NCI-H1694 (cell line): ENCODE results near the gene MAML3.
"Not testable (repeated sequence)": the region's sequence is repeated elsewhere in the genome, so short reads cannot be mapped to it uniquely, and the experiment has no call there.

ENCODE experiments used
- DNase-seq: peaks from one replicate; lab custom pipeline; 2025; lab: John Stamatoyannopoulos, UW

Gene MAML3

GRCh38 chr4:139726615-139727014, 427.4 kb downstream of the MAML3 start:
- DNase-seq: no peak

DNA sequence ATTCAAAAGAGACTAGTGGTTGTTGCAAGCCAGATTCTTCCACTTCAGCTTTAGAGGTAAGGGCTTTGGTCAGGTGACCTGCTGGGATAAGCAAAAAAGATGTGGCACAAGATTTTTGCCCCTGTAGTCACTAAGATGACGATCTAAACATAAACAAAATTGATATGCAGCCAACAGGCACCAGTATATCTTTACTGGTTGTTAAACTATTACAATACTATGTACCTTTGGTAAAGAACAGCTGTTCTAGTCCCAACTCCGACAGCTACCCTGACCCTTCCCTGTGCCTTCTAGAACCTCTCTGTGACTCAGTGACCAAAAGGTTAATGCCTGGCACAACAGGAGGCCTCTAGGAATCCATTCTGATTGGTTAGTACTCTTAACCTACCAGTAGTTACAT, 428.7 kb downstream of the MAML3 start:
- no peak for DNase-seq

- no peak for DNase-seq
Measured at GRCh38 chr4:139721789-139722188, 432.2 kb downstream of the MAML3 start.

DNA sequence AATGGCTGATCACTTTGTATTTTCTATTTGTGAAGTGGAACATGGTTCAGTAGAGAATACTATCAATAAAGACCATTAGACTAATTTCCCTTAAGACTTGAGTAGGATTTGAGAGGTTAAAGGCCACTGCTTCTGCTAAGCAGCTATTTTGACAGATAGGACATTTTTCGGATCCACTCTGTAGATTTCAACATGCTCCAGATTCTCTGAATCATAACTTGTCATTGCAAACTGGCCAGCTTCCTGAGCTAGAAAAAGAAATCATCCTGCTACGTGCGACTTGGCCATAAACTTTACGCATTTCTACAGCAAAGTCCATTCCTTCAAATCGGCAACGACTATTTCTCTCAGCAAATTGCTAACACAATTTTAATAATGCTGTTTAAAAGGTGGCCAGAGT, 433.2 kb downstream of the MAML3 start:
- DNase-seq: no peak

GRCh38 chr4:139719381-139720101, 434.4 kb downstream of the MAML3 start:
- DNase-seq: no peak

DNA sequence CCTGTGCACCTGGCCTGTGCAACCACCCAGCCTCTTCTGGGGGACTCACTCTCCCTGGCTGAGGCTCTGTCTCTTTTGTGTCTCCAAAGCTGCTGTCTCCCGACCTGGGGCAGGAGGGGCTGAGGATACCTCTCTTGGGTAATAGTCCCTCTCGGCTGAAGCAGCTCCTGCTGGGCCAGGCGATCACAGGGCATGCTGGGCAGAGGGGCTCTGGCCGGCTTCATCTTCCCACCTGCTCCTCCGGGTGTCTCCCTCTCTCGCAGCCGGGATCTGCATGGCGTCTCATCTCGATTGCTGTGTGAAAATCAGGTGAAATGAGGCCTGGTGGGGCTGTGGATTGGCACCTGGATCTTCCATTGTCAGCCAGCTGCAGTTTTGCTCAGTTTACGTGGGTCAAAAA, 435.2 kb downstream of the MAML3 start:
- DNase-seq: no peak

DNA sequence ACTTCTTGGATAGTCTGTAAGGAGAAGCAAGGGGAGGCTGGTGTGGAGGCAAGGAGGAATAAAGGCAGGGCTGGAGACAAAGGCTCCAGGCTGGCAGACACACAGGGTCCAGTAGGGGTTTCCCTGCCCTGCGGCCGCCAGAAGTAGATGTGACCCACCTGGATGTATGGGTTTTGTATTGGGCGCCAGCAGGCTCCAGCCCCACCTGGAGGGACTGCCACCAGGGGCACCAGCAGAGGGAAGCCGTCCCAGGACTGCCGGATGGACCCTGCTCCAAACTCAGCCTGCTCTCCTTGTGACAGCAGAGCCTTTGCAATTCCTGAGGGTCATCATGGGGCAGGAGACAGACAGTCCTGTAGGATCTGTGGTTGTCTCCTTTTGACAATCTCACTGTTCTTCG, 435.6 kb downstream of the MAML3 start:
- no peak for DNase-seq

DNA sequence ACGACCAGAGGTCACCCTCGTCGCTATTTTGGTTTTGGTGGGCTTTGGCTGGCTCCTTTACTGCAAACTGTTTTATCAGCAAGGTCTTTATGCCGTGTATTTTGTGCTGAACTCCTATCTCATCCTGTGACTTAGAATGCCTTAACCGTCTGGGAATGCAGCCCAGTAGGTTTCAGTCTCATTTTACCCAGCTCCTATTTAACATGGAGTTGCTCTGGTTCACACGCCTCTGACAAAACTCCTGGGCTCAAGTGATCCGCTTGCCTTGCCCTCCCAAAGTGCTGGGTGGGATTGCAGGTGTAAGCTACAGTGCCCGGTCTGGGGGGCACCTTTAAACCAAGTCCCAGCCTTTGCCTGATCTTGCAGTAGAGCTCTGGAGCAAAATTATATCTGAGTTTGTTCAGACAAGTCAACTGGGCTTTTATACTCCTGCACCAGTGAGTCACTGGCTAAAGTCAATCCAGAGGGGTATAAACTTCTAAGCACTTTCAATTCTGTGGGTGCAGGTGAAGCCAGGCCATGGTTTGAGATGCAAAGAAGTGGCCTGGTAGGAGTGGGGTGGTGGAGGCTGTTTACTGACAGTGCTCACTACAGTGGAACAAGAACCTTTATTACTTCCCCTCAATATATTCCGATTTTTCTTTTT, 438.1 kb downstream of the MAML3 start:
- DNase-seq: no peak

DNA sequence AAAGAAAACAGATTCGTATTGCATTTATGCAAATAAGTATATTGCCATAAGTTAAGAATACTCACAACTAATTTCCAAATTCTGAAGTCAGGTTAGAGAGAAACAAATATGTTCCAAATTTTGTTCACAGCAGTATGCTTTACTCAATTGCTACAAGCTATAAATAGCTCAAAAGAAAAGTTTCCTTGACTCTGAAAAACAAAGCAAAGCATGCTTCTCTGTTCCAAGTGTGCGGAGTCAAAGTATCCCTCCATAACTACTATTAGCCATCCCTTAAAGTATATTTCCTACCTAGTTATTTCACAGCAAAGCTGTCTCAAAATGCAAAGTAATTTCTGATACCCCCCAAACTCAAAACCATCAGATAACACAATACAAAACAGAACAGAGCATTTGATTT, 441.1 kb downstream of the MAML3 start:
- no peak for DNase-seq

DNA sequence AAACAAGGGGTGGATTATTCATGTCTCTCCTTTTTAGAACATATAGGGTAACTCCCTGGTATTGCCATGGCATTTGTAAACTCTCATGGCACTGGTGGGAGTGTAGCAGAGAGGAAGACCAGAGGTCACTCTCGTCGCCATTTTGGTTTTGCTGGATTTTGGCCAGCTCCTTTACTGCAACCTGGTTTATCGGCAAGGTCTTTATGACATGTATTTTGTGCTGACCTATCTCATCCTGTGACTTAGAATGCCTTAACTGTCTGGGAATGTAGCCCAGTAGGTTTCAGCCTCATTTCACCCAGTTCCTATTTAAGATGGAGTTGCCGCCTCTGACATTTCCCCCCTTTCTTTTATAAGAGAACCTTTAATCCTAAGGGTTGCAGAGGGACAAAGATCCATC, 442.5 kb downstream of the MAML3 start:
- DNase-seq: no peak

GRCh38 chr4:139710073-139710472, 443.9 kb downstream of the MAML3 start:
- no peak for DNase-seq

GRCh38 chr4:139709660-139710059, 444.3 kb downstream of the MAML3 start:
- DNase-seq: no peak

DNA sequence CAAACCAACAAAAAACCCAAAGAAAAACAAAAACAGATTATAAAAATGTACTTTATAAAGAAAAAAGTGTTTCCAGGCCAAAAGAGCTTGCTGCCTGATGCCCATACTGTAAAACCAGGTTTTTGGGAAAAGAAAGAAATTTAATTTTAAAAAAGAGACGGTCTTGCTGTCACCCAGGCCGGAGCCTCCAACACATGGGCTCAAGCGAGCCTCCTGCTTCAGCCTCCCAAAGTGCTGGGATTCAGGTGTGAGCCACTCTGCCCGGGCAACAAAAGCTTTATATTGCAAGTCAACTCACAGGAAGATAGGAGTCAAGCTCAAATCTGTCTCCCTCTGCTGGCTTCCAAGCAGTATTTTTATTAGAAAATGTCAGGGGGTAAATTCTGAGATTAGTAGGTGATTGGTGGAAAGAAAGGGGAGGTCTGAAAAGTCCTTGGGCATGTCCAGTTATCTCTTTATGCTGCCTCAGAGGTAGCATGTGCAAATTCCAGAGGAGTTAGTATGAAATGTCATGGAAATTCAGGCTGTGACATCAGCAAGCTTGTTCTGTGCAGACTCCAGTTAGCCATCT, 449.0 kb downstream of the MAML3 start:
- DNase-seq: no peak

- DNase-seq: no peak
Measured at GRCh38 chr4:139700568-139700967, 453.4 kb downstream of the MAML3 start.

DNA sequence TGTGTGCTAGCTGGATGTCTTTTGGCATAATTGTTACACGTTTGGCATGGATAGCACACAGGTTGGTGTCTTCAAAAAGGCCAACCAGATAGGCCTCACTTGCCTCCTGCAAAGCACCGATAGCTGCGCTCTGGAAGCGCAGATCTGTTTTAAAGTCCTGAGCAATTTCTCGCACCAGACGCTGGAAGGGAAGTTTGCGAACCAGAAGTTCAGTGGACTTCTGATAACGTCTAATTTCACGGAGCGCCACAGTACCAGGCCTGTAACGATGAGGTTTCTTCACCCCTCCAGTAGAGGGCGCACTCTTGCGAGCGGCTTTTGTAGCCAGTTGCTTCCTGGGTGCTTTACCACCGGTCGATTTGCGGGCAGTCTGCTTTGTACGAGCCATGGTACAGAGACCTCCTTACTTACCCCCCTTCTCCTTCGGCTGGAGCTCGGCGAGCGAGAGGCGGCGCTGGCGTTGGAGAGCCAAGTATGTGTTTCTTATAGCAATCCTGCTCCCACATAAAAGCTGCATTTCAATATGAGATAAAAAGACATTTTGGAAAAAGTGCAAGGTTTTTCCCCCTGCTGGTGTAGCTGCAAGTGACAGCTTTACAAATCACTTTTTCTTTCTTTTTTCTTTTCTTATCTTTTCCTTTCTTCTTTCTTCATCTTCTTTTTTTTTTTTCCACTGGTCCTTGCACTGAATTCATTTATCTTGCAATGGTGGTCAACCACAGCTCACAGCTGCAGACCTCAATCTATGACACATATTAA, 455.6 kb downstream of the MAML3 start:
- DNase-seq: not testable (repeated sequence)

DNA sequence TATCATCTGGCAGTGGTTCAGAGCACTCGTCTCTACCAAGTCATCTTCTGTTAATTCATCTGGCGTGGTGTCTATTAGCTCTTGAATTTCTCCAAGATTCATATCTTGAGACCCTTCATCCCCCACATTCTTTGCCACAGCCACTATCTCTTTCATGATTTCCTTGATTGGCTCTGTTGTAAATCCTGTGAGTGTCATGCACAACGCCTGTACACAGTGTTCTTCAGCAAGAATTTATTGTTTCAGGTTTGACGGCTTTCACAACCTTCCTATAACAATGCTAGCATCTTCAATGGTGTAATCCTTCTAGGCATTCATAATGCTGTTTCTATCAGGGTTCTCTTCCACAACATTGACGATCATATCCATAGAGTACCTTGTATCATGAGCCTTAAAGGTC, 457.5 kb downstream of the MAML3 start:
- DNase-seq: no peak

- DNase-seq: no peak
Measured at GRCh38 chr4:139694522-139695107, 459.4 kb downstream of the MAML3 start.

DNA sequence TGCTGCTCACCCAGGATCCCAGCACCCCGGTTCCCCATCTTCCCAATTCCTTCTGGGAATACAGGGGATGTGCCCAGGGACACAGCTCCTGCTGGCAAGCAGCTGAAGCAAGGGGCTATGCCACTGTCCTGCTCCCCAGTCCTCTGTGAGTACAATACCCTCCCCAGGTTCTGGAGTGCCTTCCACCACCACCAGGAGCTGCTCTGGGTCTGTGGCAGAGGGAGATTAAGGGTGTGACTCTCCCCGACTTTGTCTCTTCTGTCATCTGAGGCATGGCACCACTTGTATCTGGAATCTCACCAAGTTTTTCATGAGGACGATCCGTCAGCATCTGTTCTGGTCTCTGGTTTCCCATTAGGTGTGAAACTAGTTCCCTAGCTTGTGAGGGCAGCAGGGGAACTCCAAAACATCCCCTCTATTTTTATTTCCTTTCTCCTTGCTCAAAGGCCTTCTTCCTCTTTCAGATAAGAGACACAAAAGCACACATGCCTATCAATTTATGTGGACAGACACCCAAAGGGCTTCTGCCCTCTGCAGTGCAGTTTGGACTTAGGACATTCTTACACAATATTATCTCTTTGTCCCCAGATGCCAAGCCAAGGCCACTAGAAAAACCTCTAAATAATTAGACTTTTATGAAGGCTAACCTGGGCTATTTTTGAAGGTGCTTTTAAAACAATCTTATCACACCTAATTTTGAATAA, 461.5 kb downstream of the MAML3 start:
- peak; percentile 81 for DNase-seq

DNA sequence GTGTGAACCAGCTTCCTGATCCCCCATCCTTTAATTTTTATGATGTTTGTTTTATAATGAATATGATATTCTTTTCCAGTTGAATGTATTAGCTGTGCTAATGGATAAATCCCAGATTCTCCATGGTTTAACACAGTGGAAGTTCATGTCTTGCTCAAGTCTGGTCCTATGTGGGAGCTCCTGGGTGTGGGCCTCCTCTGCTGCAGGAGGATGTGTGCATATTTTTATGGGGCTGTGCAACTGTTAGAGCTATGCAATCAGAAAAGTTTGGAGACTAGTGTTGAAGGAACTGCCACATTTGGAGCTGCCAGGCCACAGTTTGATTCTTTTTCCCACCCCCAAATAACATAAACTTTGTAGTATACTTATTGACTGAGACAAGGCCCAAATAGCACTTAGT, 463.6 kb downstream of the MAML3 start:
- no peak for DNase-seq

- DNase-seq: no peak
Measured at GRCh38 chr4:139689093-139689722, 464.8 kb downstream of the MAML3 start.

DNA sequence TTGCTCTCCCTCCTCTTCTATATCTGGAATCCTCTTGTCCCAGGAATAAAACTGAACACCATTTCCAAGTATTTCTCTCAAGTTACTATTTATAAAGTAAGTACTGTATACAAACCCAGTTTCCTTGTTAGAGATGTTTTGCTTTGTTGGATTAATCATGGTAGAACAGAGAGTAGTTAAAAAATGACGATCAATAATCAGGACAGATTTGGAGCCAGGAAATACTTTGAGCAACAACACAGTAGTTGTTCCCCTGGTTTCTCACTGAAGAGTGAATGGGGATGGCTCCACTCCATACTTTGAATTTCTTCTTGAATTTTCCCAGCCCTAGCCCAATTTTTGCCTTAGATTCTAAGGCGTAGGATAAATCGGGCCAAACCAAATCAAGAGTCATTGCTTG, 467.0 kb downstream of the MAML3 start:
- DNase-seq: no peak
